ENCODE measurements around the gene PIBF1.
"Not testable (repeated sequence)": the region's sequence is repeated elsewhere in the genome, so short reads cannot be mapped to it uniquely, and the experiment has no call there.

Gene PIBF1, protein sequence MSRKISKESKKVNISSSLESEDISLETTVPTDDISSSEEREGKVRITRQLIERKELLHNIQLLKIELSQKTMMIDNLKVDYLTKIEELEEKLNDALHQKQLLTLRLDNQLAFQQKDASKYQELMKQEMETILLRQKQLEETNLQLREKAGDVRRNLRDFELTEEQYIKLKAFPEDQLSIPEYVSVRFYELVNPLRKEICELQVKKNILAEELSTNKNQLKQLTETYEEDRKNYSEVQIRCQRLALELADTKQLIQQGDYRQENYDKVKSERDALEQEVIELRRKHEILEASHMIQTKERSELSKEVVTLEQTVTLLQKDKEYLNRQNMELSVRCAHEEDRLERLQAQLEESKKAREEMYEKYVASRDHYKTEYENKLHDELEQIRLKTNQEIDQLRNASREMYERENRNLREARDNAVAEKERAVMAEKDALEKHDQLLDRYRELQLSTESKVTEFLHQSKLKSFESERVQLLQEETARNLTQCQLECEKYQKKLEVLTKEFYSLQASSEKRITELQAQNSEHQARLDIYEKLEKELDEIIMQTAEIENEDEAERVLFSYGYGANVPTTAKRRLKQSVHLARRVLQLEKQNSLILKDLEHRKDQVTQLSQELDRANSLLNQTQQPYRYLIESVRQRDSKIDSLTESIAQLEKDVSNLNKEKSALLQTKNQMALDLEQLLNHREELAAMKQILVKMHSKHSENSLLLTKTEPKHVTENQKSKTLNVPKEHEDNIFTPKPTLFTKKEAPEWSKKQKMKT

DNA sequence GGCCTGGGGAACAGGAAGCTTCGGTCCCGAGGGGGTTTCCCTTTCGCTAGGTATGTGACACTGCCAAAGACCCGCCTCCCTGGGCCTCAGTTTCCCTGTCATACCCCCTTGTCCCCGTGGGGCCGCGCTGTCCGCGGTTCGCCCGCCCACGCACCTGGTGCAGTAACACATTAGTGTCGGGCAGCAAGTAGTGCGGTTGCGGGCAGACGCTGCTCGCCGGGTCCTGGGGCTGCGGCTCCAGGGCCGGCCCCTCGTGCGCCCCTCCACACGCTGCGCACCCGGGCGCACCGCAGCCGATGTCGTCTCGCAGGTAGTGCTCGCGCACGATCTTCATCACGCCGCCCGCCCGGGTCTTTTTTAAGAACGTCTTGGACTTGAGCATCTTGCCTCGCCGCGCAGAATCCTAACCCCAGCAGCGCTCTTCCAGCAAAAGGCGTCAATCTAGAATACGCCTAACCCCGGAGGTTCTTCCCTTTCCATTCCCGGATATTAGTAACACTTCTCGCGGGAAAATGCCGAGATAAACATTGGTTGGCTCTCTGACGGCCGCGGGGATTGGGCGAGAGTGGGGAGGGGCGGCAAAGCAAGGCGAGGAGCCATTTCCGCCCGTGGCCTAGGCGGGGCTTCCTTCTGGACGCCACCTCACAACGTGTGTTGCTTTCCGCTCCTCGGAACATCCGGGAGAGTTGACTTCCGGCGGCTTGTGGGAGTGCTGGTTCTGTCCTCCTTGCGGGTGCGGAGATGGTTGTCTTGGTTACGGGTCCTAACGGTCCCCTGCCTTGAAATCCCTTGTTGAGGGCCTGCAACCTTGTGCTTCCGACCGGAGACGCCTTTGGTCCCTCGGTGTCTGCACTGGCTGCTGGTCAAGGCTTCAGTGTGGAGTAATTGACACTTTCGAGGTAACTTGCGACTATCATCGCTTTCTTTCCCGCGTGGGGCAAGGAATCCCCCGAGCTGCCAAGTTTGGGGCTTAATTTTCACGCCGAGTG is at the start of gene PIBF1, which contains the start of gene DIS3:
PIBF1 (plus strand) TSS at position 683 of the 989 bp plus-strand sequence. CDS start 1,337 bp downstream, outside the sequence.
DIS3 (minus strand) TSS at position 450 of the 989 bp plus-strand sequence; CDS start at position 382, 68 bp downstream.
- DNase-seq, result peak; percentile 99

DNA sequence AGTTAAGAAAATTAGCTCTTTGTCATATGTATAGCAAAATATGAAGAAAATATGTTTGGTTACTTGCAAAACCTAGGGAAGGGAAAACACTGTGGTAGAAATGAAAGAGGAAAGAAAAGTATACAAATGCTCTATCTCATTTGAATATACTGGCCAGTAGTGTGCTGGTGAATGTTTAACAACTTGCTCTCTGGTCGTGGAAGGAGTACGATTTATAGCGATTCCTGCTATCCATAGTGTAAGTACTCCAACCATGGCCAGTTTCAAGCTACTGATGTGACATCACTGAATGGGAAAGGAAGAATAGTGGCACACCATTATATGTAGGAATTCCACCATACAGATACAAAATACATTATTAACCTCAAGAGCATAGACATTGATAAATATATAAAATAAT is 44.9 kb upstream of the PIBF1 start:
- DNase-seq, result no peak

DNA sequence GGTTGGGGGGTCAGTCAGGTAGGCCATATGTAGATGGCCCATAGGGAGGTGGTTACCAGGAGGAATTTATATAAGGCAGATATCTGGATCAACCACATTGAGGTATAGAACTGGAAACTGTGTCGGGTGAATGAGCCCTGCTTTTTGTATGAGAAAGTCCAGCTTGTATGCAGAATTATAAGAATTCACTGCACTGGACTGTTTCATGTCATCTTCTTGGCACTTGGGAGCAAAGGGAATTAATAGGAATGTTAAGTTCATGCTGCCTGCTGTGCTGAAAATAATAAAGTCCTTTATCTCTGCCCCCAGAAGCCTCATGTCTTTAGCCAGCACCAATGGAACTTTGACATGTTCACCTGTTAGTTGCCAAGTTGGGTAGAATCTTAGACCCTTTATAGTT is 41.9 kb upstream of the PIBF1 start:
- no peak for DNase-seq

DNA sequence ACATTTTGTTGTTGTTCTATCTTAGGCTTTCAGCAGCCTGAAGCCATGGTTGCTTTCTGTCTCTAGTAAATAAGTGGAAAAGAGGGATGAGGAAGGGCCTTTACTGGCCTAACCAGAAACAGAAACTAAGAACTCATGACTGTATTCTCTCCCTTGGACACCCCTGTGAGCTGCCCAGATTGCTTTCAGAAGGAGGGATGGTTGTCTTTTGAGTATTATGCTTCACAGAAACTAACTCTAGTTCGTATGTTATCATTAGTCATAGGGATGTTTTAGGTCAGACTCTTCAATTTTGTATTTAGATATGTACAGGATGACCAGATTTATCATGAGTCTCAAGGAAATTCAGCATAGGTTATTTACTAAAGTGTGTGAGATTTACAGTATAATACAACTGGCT is 36.7 kb upstream of the PIBF1 start:
- DNase-seq, result no peak

DNA sequence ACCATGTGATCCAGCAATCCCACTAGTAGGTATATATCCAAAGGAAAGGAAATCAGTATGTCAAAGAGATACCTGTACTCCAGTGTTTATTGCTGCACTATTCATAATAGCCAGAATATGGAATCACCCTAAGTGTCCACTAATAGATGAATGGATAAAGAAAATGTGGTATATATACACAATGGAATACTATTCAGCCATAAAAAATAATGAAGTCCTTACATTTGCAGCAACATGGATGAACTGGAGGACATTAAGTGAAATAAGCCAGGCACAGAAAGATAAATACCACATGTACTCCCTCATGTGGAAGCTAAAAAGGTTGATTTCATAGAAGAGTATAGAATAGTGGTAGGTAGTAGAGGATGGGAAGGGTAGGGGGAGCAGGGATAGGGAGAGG is 30.7 kb upstream of the PIBF1 start:
- no peak for DNase-seq

DNA sequence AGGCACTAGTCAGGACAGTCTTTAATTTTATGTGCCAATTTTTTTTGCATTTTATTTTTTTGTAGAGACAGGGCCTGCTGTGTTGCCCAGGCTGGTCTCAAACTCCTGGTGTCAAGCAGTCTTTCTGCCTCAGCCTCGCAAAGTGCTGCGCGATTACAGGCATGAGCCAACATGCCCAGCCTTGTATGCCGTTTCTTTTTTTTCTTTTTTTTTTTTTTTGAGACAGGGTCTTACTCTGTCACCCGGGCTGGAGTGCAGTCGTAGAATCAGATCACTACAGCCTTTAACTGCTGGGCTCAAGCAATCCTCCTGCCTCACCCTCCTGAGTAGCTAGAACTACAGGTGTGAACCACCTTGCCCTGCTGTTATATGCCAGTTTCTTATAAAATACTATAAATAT is 27.8 kb upstream of the PIBF1 start:
- no peak for DNase-seq

DNA sequence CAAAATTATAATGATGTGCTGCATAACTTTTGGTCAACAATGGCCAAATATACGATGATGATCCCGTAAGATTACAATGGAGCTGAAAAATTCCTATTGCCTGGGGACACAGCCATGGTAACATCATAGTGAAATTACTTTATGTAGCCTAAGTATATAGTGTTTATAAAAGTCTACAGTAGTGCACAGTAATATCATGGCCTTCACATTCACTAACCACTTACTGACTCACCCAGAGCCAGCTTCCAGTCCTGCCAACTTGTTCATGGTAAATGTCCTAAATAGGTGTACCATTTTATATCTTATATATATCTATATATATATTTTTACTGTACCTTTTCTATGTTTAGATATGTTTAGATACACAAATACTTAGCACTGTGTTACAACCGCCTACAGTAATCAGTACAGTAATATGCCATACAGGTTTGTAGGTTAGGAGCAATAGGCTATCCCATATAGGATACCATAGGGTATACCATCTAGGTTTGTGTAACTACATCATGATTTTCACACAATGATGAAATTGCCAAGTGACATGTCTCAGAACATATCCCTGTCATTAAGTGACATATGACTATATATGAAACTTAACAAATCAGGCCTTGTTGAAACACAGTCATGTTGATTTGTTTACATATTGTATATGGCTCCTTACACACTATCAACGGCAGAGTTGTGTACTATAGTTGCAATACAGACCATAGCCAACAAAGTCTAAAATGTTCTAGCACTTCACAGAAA is 24.0 kb upstream of the PIBF1 start:
- no peak for DNase-seq

DNA sequence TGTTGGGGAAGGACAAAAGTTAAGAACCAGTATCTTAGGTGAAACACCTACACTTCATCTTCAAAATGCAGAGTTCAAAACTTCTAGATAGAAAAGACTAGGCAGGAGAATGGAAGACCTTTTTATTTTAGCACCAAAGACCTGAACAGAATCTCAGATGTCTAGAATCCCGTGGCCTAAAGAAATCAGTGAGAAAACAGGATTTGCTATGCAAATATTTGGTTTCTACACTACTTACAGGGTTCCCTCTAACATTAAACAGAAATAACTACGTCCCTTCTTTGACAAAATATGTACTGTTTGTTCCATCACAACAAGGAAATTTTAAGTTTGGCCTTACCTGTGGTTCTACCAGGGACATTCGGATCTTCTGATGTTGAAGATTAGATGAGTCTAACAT is 21.7 kb upstream of the PIBF1 start:
- DNase-seq, result no peak

DNA sequence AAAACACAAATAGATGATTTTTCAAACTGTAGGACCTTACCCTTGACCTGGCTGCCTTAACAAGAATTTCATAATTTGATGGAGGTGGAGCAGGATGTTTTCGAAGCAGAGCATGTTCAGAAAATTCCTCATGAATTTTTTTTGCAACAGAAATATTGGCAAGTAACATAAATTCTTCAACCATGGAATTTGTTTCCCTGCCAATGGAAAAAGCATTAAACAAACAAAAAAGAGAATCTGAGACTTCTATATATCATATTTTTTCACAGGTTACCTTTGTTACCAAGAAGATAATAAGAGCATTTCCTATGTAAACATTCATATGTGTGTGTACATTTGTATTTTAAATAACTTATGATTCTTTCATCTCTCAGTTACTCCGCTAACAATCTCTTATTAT is 18.5 kb upstream of the PIBF1 start:
- no peak for DNase-seq

DNA sequence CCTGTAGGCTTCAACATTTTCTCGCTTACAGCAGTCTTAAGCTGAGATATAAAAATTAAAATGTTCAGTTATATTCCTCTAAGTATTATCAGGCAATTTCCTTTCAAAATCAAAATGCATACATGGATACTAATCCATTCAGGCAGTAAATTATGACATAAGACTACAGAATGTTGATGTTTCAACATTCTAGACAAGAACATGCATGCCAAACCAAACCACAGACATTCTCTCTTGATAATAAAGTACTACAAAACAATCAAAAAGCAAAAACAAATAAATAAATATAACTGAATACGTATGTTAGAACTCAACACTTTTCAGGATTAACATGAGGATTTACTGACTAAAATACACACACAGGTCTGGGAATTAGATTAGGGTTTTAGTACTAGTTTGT is 7.9 kb upstream of the PIBF1 start:
- no peak for DNase-seq

DNA sequence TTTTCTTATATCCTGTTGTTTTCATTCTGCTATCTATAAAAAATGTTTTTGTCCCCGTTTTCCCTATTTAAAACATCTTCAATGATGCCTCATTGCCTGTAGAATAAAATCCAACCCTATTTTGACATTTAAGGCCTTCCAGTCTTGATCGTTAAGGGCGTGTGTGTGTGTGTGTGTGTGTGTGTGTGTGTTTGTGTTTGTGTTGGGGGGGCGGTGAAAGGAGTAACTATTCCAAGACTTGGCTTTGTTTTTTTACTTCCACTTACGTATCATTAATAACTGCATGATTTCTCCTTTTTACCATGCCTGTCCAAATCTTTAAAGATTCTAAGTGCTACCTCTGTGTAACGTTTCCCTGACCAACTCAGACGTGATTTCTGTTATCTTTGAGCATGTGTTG is 784 bp downstream of the PIBF1 start:
- peak in 1 of 2 donors; percentile 15 for DNase-seq

DNA sequence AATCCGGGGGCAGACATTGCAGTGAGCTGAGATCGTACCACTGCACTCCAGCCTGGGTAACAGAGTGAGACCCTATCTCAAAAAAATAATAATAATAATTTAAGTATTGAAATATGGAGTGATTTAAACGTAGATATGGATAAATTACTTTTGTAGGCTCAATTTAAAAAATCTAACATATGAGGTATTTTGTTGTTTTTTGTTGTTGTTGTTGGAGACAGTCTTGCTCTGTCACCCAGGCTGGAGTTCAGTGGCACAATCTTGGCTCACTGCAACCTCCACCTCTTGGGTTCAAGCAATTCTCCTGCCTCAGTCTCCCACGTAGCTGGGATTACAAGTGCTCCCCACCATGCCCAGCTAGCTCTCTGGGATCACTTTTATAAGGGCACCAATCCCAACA is 2.7 kb downstream of the PIBF1 start:
- DNase-seq, result not testable (repeated sequence)

DNA sequence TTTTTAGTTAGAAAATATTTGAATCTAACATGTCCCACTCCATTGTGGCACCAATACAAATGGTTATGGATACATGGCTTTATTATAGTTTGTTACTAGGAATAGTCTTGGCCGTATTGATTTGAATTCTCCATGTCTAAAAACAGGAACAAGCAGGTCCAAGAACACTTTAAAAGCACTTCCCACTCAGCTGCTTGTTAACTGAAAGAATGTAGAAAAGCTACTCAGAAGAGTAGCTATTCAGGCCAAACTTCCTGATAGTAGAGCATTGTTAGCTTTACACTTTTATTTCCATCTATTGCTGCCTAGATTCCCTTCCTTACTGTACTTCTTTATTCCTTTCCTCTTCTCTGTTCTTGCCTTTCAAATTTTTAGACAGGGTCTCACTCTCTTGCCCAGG is 6.9 kb downstream of the PIBF1 start:
- DNase-seq, result peak in 1 of 2 donors; percentile 21

DNA sequence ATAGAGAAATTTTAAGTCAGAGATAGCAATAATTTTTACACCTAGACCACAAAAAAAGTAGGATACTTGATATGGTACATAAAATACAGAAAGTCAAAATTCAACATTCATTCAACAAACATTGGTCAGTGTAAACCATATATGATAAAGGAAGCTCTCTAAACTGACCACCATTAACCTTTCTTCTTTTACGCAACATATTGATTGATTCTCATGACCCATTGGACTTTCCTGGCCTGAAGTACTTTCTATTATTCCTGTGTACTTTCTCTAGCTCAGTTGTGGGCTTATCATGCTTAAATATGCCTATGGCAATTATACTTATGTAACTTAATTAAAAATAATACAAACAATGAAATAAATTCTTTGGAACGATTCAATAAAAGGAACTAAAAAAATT is 10.7 kb downstream of the PIBF1 start:
- no peak for DNase-seq

DNA sequence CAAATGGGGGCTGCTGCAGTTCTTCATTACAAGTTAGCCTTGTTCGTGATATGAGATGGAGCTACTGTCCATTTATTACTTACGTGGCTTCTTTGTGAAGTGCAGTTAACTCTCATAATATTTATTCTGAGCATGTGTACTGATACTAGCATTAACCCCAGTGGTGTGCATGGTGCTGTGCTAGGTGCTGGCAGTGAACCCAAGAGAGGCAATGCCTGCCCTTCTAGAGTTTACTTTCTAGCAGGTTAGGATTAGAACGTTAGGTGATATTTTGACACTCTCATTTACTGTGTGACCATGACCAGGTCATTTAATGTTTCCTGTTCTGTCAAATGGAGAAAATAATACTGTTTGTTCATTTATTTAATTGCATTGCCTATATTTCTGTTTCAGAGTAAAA is 16.9 kb downstream of the PIBF1 start:
- no peak for DNase-seq

DNA sequence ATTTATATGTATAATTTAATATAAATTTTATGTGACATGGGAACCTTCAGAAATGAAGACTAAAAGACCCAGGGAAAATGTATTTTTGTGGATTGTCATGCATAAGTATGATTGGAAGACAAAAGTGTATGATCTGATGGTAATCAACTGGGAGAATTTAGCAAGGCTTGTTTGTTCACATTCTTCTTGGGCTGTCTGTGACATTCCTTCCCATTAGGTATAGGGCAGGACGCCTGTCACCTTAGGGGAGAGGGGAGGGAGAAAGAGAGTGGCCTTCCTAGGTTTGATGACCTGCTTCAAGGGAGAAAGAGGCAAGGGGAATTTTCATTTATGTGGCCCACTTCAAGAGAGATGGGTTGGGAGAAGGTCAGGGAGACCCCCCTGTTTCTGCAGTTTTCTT is 22.4 kb downstream of the PIBF1 start:
- no peak for DNase-seq

DNA sequence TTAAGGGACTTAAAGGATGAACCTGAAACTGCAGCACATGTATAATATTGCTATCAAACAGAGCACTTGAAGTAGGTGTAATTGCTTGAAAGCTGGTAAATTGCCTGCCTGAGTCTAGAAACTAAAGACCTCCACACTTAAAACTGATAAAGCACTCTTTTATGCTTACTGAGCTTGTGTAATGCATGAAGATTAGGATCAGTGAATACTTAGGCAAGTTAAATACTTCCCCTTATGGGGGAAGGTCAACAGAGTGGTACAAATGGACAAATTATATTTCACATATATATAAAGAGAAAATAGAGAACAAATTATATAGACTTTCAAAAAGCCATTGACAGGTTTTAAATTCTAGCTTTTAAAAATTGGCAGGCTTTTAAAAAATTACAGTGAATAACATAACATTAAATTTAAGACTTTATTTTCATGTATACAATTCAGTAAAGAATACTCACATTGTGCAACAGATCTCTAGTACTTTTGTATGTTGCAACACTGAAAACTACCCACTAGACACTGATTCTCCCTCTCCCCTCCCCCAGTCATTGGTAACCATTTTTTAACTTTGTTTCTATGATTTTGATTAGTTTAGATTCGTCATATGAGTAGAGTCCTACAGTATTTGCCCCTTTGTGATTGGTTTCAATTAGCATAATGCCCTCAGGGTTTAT is 23.9 kb downstream of the PIBF1 start:
- DNase-seq, result peak; percentile 51 to 67

DNA sequence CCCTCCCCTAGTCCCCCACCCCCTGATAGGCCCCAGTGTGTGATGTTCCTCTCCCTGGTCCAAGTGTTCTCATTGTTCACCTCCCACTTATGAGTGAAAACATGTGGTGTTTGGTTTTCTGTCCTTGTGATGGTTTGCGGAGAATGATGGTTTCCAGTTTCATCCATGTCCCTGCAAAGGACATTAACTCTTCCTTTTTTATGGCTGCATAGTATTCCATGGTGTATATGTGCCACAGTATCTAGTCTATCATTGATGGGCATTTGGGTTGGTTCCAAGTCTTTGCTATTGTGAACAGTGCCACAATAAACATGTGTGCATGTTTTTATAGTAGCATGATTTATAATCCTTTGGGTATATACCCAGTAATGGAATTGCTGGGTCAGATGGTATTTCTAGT is 24.6 kb downstream of the PIBF1 start:
- DNase-seq, result not testable (repeated sequence)

DNA sequence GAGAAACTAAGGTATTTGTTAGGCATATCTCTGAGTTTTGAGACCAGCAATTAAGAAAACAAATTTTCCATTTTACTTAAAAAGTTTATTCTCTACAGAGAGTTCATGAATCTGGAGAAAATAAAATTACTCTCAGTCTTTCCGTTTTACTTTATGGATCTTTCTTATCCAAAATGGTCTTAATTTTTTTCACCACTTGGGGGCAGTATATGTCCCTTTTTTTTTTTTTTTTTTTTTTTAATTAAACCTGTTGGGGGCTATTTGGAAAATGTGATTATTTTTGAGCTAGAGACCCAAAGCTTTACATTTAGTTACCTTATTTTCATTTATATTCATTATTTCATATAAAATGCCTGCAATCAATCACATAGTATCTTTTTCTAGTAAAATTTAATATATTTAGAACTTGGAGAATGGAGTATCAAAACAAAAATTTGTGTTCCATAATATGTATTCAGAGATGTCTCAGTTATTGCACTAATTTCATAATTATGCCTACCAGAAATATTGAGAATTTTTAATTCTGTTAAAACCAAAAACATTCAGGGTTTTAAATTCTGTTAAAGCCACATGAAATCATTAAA is 27.1 kb downstream of the PIBF1 start:
- DNase-seq, result peak in 1 of 2 donors; percentile 80

DNA sequence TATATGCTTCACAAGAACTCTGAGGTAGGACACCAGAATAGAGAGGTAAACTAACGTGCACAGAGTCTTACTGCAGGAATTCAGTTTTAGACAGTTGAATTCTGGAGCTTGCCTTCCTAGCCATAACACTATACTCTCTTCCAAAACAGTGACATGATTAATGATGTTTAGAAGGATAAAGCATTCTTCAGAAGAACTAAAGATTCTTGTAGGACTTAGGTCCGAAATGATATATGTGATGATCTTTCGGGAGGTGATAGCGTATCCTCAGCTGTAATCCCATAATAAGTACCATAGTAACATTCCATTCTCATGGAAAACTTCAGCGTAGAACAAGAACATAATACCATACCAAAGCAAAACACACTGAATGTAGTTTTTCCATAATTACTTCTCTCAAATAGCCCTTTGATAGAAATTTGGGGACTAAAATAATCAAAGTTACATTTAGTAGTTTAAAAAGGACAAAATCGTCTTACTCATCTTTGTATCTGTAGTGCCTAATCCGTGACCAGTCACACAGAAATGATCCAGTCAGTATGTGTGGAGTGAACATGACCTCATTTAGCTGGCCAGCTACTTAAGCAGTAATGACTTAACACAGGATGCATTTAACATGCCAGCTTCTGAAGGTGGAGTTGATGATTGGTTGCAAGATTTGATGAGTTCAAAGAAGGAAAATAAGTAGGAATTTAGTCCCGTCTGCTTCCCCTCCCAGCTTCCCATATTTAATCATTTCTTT is 38.4 kb downstream of the PIBF1 start:
- DNase-seq, result no peak

Data from inflammatory macrophage treated with lipopolysaccharide for 1 hour (primary cell).